Measurements from ENCODE around the gene ANXA11. TPM values are rescaled to one million over a fixed set of nuclear protein-coding genes. Genes with fewer than 3 reads are reported as not detected.
A peak's percentile ranks its signal among the peaks of the same experiment; 100 is the strongest.
"Not testable (repeated sequence)": the region's sequence is repeated elsewhere in the genome, so short reads cannot be mapped to it uniquely, and the experiment has no call there.

ANXA11 gene
- total RNA-seq, 1 donor from 2014 or later, result 247 TPM

GRCh38 chr10:80207768-80208370 lies 2.5 kb upstream of the ANXA11 start:
- DNase-seq (ENCODE audit: low spot score), result no peak

DNA sequence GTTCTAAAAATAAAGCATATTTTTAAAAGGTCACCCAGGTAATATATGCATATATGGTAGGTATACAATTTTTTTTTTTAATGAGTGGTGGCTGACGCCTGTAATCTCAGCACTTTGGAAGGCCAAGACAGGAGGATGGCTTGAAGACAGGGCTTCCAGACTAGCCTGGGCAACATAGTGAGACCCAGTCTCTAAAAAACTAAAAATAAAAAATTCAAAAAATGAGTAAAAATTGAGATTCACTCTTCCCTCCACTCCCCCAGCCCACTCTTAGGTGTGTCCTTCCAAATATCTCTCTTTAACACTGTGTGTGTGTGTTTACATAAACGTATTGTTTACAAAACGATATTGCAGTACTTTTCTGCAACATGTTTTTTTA lies 929 bp upstream of the ANXA11 start:
- DNase-seq (ENCODE audit: low spot score), result no peak

GRCh38 chr10:80204677-80205476 lies 460 bp downstream of the ANXA11 start:
- no peak for DNase-seq (ENCODE audit: low spot score)

DNA sequence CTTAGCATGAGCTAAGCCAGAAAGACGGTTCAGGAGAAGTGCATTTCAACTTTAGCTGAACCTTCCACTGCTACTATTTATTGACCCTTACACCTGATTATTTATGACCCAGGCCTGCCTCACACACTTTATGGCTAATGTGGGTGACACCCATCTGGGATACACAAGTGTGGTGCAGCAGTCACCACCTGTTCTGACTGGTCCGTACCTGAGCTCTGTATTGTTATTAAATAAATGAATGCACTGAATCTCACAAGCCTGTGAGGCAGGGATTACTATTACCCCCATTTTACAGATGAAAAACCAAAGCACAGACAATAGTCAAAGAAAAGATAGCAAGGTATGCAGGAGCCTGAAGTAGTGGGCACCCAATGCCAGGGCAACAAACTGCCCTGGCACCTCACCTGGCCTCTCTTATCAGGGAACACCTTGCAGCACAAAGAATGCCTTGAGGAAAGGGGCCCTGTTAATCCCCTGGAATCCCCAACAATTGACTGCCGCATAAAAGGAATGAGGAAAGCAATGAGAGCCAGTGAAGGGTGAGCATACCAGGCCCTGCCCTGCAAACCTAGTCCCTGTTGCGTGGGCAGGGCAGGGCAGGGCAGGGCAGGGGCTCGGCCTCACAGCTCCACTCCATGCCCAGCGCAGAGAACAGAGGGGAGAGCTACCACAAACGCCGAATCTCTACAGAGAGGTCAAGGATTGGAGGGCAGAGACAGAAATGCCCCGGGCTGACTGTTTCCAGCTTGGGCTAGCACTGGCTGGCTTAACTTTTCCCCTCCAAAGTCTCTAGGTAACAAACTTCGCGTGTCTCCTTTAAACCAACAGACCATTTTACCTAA lies 1.3 kb downstream of the ANXA11 start:
- DNase-seq (ENCODE audit: low spot score), result no peak

GRCh38 chr10:80202934-80203834 lies 2.2 kb downstream of the ANXA11 start:
- DNase-seq (ENCODE audit: low spot score), result peak; percentile 73

- DNase-seq (ENCODE audit: low spot score), result not testable (repeated sequence)
Measured at GRCh38 chr10:80202530-80202929, 2.8 kb downstream of the ANXA11 start.

GRCh38 chr10:80201608-80202141 lies 3.7 kb downstream of the ANXA11 start:
- no peak for DNase-seq (ENCODE audit: low spot score)

GRCh38 chr10:80200687-80201086 lies 4.7 kb downstream of the ANXA11 start:
- no peak for DNase-seq (ENCODE audit: low spot score)

- no peak for DNase-seq (ENCODE audit: low spot score)
Measured at GRCh38 chr10:80200259-80200658, 5.1 kb downstream of the ANXA11 start.

DNA sequence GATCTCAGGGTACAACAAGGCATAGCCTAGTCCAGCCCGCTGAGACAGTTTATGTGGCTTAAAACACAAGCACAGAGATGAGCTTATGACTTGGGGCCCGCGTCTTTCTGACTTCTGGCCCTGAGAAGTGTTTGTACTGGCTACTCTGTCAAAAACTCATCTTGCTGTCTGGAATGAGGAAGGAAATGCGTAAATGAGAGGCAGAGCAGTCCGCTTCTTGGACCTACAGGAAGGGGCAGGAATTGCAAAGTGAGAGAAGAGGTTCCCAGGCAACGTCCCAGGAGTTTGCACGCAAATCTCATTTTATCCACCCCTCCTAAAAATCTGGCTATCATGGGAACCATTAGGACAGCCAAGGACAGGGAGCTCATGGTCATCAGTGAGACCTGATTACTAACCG lies 5.5 kb downstream of the ANXA11 start:
- DNase-seq (ENCODE audit: low spot score), result peak; percentile 64

DNA sequence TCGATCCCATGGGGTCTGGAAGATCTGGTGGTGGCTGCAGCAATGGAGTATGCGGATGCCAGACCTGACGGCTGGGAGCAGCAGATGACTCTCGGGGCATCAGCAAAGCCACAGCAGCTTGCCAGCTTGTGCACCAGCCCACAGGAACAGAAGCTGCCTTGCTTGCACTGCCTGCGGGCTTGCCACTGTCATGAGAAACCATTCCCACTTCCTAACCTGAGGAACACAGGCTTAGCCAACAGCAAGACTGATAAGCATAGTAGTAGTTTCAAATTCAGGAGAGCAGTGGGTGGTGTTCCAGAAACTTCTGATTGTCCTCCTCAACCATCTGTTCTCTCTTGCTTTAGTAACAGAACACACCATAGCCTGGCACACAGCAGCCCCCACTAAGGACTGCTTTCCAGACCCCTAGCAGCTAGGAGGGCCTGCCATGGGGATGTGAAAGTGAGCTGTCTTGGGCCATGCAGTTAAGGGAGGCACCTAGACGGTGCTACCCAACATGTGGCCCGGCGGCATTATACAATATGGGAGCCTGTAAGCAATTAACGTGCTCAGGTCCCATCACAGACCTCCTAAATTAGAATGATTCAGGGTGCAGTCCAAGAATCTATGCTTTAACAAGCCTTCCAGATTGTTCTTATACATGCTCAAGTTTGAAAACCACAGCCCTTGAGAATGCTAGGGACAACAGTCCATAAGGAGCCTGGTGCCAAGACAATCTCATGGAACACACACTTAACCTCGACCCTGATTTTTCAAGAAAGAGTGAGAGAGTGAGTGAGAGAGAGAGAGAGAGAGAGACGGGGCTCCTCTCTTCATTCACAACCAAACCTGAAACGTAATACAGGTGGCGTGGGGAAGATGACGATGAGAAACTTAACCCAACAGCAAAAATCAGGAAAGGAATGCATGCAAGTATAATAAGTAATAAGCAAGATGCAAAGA lies 7.1 kb downstream of the ANXA11 start:
- no peak for DNase-seq (ENCODE audit: low spot score)

DNA sequence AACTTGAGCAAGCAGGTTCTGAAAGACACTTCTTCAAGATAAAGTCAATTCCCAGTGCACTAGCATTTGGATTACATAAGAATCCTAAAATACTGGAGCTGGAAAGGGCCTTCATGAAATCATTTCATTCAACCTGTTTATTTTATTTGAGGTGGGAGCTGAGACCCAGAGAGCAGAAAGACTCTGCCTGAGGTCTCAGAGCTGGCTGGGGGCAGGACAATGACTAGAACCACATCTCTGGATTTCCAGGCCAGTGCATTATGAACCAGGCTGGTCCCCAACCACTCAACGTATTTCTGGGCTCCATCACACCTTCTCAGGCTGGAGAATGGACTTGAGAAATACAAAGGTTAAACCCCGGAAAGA lies 8.4 kb downstream of the ANXA11 start:
- DNase-seq (ENCODE audit: low spot score), result no peak

GRCh38 chr10:80196270-80196949 lies 8.9 kb downstream of the ANXA11 start:
- peak; percentile 88 for DNase-seq (ENCODE audit: low spot score)

DNA sequence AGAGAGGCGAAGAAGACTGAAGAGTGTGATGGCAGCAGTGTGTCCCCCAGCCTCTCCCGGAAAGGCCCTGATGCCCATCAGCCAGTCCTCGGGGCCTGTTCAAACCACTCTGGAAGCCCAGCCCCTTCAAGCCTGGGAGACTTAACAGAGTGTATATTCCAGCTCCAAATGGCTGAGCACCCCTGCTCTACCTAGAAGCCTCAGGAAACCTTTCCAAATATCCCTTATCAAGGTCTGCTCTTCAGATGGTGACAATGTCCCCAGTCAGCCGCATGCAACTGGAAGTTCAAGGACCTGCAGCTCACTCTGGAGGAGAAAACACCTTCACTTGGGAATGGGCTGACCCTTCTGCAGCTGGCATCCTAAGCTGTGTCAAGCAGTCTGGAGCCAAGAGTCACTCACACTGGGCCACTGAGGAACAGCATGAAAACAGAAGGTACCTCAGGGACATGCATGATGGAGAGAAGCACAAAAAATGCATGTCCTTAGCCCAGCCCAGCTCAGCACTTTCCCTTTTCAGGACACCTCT lies 10.2 kb downstream of the ANXA11 start:
- DNase-seq (ENCODE audit: low spot score), result no peak

GRCh38 chr10:80194373-80195045 lies 10.8 kb downstream of the ANXA11 start:
- no peak for DNase-seq (ENCODE audit: low spot score)

DNA sequence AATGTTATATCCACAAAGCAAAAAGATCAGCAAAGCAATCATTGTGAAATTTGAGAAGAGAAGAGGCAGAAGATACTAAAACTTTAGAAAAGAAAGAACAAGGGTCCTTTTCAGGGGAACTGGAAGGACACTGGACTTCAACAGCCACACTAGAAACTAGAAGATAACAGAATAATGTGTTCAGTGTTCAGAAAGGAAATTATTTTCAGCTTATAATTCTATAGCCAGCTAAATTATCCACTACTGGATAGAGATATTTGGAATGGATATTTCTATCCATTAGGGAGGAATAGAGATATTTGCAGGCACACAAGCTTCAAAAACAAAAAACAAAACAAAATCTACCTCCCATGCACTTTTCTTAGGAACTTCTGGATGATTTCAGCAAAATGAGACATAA lies 12.8 kb downstream of the ANXA11 start:
- no peak for DNase-seq (ENCODE audit: low spot score)

DNA sequence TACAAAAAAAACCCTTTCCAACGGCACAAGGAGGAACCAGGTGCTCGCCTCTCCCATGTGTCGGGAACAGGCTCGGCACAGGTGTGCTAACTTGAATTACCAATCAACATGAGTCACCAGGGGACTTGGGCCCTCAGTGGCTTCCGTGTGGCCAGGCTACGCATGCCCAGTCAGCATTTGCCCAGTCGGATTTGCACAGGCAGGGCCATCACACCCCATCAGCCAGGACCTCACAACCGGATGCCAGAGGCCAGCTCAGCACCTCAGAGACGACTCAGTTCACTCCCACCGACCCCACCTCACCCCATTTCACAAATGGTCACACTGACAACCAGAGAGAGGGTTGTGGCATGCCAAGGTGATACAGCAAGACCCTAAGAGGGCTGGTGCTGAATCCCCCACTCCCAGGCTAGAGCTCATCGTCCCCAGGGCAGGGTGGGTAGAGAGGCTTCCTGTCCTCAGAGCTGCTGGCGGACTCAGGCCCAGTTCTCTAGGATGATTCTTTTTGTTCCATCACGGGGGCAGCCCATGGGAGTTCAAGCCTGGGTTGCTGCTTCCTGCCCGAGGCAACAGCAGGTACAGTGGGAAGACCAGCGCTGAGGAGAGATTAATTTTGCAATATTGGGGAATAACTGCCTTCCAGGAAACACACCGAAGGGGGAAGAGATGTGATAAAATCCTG lies 13.6 kb downstream of the ANXA11 start:
- DNase-seq (ENCODE audit: low spot score), result peak; percentile 80

DNA sequence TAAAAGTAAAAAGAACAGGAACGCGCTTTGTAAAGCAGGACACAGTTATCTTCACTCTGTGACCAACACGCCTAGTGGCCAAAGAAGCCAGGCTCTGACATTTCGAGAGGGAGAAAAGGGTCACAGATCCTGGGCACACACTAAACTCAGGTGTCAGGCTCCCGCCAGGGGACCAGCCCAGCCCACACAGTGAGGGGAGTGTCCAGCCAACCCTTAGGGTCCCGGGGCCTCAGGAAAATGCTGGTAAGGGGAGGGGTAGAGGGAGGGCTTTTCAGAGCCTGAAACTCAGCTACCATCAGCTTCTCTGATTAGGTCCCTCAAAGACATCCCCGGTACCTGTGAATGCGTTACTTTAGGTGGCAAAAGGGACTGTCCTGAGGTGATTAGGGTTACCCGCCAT lies 16.6 kb downstream of the ANXA11 start:
- no peak for DNase-seq (ENCODE audit: low spot score)
